ENCODE data around the gene ADAM21. TPM values are rescaled to one million over a fixed set of nuclear protein-coding genes. Genes with fewer than 3 reads are reported as not detected.
"Not testable (repeated sequence)": the region's sequence is repeated elsewhere in the genome, so short reads cannot be mapped to it uniquely, and the experiment has no call there.

Gene ADAM21
- polyA plus RNA-seq (2014; cell fraction: cytosol; rRNA removed) = 0.16 TPM in 1 of 2 replicates, not detected in the other
- 0.29 and 0.34 TPM in 2 replicates for polyA plus RNA-seq (2014; cell fraction: nucleus; rRNA removed)

- DNase-seq (ENCODE audit: low spot score) = no peak
Observed at GRCh38 chr14:70451874-70452273, at the start of gene ADAM21. Gene ADAM21 (plus strand): TSS chr14:70452174. CDS start chr14:70457500, 5,326 bp downstream.

DNA sequence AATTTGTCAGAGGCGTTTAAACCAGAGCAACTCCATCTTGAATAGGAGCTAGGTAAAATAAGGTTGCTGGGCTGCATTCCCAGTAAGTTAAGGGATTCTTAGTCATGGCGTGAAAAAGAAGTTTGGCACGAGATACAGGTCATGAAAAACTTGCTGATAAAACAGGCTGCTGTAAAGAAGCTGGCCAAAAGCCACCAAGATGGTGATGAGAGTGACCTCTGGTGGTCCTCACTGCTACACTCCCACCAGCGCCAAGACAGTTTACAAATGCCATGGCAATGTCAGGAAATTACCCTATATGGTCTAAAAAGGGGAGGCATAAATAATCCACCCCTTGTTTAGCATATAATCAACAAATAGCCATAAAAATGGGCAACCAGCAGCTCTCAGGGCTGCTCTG lies 48.6 kb upstream of the ADAM21 start:
- DNase-seq (ENCODE audit: low spot score) = not testable (repeated sequence)

DNA sequence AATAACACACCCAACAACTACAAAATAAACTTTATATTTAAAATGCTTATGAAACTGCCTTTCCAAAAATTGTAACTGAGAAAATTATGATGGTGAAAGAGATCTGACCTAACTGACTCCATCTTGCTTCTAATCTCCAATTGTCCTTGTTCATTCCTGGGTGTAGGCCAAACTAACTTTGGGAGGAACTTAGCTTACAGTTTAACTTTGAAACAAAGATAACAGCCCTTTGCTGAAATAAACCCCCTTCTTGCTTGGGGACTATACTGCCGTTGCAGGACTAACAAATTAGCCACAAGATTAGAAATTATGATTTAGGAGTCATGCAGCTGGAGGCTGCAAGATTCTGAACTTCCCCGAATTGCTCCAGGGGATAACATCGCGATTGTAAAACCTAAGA lies 45.8 kb upstream of the ADAM21 start:
- DNase-seq (ENCODE audit: low spot score) = not testable (repeated sequence)

GRCh38 chr14:70407621-70408020 lies 44.4 kb upstream of the ADAM21 start:
- no peak for DNase-seq (ENCODE audit: low spot score)

- DNase-seq (ENCODE audit: low spot score) = no peak
Observed at GRCh38 chr14:70415788-70416187, 36.2 kb upstream of the ADAM21 start.

GRCh38 chr14:70416338-70416724 lies 35.6 kb upstream of the ADAM21 start:
- no peak for DNase-seq (ENCODE audit: low spot score)

- peak; percentile 61 for DNase-seq (ENCODE audit: low spot score)
Observed at GRCh38 chr14:70416725-70417349, 35.1 kb upstream of the ADAM21 start, which contains the start of gene SYNJ2BP. Gene SYNJ2BP (minus strand): TSS chr14:70417090. CDS start chr14:70416963, 127 bp downstream.

DNA sequence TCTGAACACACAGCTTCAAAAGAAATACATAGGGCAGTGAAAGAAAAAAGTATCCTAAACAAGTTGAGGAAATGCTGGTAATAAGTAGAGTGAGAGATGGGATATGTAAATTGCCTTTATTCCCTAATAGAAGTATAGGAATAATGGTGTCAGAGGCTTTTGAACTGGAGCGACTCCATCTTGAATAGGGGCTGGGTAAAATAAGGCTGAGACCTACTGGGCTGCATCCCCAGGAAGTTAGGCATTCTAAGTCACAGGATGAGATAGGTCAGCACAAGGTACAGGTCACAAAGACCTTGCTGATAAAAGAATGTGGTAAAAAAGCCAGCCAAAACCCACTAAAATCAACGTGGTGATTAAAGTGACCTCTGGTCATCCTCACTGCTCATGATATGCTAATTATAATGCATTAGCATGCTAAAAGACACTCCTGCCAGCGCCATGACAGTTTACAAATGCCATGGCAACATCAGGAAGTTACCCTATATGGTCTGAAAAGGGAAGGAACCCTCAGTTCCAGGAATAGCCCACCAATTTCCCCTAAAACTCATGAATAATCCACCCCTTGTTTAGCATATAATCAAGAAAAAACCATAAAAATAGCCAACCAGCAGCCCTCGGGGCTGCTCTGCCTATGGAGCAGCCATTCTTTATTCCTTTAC lies 32.6 kb upstream of the ADAM21 start:
- not testable (repeated sequence) for DNase-seq (ENCODE audit: low spot score)

- DNase-seq (ENCODE audit: low spot score) = no peak
Observed at GRCh38 chr14:70422538-70422937, 29.4 kb upstream of the ADAM21 start.

- no peak for DNase-seq (ENCODE audit: low spot score)
Observed at GRCh38 chr14:70425354-70425753, 26.6 kb upstream of the ADAM21 start.

DNA sequence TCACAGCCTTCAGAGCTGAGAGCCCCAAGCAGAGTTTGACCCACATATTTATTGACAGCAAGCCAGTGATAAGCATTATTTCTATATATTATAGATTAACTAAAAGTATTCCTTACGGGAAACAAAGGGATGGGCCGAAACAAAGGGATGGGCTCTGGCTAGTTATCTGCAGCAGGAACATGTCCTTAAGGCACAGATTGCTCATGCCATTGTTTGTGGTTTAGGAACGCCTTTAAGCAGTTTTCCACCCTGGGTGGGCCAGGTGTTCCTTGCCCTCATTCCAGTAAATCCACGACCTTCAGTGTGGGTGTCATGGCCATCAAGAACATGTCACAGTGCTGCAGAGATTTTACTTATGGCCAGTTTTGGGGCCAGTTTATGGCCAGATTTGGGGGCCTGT lies 25.4 kb upstream of the ADAM21 start:
- not testable (repeated sequence) for DNase-seq (ENCODE audit: low spot score)

DNA sequence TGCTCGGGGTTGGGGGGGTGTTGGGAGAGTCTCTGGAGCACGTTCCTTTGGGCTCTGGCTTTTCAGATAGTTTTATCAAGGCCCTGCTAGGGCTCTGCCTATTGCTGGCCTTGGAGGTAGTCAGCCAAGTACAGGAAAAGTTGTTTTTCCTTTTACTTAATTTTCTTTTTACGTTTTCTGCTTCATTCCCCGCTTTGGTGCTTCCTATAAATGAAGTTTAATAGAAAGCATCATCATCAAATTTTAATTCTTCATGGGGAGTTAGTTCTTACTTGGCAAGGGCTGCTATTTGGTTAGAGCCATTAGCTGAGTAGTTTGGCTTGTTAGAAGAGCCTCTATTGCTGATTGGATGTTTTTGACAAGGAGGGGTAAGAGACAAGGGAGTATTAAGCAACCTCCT lies 15.1 kb upstream of the ADAM21 start:
- no peak for DNase-seq (ENCODE audit: low spot score)

DNA sequence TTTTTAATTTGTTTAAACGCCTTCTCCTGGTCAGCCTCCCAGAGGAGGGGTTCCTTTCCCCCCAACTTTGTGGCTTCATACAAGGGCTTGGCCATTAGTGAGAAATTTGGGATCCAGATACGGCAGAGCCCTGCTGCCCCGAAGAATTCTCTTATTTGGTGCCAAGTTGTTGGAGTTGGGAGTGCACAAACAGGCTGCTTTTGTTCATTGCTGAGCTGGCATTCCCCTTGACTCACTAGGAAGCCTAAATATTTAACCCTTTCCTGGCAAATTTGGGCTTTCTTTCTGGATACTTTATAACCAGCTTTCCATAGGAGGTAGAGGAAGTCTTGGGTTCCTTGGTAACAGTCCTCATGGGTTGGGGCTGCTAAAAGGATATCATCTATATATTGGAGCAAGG lies 10.3 kb upstream of the ADAM21 start:
- no peak for DNase-seq (ENCODE audit: low spot score)

- no peak for DNase-seq (ENCODE audit: low spot score)
Observed at GRCh38 chr14:70442750-70443149, 9.2 kb upstream of the ADAM21 start.

DNA sequence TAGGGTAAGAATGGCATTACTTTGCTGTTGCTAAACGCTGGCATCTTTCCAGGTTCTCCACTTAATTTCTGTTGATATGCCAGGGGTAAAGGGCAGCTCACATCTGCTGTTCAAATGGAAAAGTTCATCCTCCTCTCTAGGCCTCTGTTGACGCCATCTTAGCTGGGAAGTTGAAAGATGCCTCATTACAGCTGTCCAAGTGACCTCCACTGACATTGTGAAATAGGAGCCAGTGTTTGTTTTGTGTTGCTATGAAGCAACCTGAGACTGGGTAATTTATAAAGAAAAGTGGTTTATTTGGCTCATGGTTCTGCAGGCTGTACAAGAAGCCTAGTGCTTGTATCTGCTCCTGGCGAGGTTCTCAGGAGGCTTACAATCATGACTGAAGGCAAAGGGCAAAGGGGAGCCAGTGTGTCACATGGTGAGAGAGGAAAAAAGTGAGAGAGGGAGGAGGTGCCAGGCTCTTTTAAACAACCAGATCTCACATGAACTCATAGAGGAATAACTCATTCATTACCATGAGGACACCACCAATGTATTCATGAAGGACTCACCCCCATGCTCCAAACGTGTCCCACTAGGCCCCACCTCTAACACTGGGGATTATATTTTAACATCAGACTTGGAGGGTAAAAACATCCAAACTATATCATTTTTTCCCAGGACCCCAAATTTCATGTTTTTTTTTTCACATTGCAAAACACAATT lies 3.2 kb upstream of the ADAM21 start:
- no peak for DNase-seq (ENCODE audit: low spot score)

DNA sequence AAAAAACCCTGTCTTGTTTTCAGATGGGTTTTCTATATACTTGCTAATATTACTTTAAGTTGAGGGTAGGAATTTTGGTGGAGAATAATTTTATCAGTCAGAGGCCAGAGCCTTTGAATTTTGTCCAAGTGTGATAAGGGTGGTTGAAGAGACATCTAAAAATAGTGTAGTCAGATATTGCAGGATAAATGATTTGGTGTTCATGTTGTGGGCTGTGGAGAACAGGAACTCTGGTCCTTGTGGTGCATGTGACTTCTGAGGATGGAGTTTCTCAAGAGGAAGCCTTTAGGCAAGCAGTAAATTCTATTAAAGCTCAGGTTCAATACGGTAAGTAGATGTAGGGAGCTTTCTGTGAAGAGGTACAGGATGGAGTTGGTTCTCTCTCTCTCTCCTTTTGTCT lies 2.8 kb downstream of the ADAM21 start:
- no peak for DNase-seq (ENCODE audit: low spot score)

GRCh38 chr14:70468731-70469130 lies 16.8 kb downstream of the ADAM21 start:
- DNase-seq (ENCODE audit: low spot score) = no peak

GRCh38 chr14:70470863-70471563 lies 19.0 kb downstream of the ADAM21 start:
- not testable (repeated sequence) for DNase-seq (ENCODE audit: low spot score)

DNA sequence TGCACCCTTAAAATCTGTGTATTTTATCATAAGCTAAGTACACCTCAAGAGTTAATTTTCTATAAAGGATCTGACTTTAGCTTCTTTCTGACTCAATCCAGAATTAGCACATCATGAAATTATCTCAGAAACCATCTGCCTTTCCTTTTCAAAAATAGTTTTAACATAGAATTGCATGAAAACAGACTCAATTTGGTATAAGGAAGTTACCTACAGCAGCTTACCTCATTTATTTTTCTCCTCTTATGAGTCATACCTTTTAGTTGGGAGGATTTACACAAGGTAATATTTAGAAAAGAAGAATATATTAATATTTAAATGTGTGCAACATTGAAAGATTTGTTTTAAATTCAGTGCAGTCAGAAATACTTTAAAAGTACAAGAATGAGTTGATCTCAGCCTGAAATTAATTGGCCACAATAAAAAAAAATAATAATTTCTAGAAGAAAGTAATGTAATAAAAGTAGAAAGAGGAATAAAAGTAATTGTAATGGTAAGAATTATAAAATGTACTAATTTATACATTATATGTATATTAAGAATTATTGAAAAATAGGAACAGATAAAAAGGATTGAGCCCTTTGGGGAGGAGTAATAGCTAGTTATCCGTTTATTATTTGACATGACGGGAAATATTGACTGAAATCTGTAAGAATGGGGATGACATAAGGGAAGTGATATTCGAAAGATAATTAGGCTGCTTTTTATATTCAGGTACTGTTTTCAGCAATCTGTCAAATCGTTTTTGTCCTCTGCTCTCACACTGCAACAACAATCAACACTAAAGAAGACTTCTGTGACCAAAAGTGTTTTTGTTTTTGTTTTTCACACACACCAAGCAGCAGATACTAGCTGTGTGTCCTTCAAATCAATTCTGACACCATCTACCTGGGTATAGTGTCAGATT lies 20.5 kb downstream of the ADAM21 start:
- no peak for DNase-seq (ENCODE audit: low spot score)

DNA sequence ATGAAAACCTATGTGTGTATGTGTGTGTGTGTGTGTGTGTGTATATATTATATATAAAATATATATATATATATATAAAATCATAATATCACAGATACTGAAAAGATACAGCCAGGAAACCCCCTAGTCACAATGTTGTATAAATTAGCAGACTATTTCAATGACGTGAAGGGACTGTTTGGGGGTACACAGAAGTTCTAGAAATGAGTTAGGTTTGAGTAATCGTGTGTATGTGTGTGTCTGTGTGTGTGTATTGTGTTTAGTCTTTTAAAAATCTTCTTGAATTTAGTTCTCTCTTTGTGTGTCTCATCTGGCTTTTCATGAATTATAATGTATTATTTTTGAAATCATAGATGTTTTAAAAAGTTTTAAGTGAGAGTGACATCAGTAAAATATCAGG lies 21.9 kb downstream of the ADAM21 start:
- no peak for DNase-seq (ENCODE audit: low spot score)

- DNase-seq (ENCODE audit: low spot score) = not testable (repeated sequence)
Observed at GRCh38 chr14:70475459-70475858, 23.5 kb downstream of the ADAM21 start.

All from SK-N-DZ (cell line).